NCI-H774 (cell line): Measurements from ENCODE around the gene TTC23.
A peak's percentile ranks its signal among the peaks of the same experiment; 100 is the strongest.

Source experiments
- DNase-seq: peaks from one replicate; lab custom pipeline; 2025; lab: John Stamatoyannopoulos, UW

The TTC23 gene

DNA sequence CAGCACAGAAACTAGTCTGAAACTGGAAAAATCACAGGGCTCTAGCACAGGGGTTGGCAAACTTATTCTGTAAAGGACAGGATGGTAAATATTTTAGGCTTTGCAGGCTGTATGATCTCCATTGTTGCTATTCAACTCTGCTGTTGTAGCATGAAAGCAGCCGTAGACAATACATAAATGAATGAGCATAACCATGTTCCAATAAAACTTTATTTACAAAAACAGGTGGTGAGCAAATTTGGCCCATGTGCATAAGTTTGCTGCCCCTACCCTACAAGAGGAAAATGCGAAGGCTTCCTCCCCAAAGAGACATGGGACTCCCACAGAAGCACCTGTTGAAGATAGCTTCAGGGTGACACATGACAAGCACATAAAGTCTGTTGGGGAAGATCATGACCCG is 85.3 kb downstream of the TTC23 start:
- DNase-seq = no peak

GRCh38 chr15:99163271-99164062 is 85.9 kb downstream of the TTC23 start:
- DNase-seq = no peak

- DNase-seq = no peak
These were observed 90.6 kb downstream of the TTC23 start for GRCh38 chr15:99158626-99159412.

DNA sequence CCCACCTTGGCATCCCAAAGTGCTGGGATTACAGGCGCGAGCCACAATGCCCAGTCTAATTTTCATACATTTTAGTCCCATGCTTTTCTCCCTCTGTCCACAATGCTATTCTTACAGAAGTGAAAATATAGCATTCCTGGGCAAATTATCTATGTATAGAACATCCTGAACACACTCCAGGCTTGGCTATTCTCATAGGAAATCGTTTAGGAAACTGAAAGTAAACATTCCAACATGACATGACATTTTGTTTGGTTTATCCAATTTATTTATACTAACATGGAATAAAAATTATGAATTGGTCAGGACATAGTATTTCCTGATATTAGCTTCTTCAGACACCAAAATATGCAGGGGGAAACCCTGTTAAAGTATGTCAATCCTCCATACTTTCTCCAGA is 91.9 kb downstream of the TTC23 start:
- no peak for DNase-seq

- no peak for DNase-seq
These were observed 93.4 kb downstream of the TTC23 start for GRCh38 chr15:99155961-99156443.

DNA sequence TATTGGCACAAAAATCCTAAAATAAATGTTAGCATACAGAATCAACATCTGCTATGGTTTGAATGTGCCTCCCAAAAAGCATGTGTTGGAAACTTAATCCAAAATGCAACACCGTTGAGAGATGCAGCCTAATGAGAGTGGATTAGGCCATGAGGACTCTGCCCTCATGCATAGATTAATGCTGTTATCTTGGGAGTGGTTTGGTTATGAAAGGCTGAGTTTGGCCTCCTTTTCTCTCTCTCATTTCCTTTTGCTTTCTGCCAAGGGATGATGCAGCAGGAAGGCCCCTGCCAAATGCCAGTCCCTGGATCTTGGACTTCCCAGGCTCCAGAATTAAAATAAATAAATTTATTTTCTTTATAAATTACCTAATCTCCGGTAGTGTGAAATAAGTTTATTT is 95.1 kb downstream of the TTC23 start:
- no peak for DNase-seq

- no peak for DNase-seq
These were observed 96.3 kb downstream of the TTC23 start for GRCh38 chr15:99153026-99153535.

DNA sequence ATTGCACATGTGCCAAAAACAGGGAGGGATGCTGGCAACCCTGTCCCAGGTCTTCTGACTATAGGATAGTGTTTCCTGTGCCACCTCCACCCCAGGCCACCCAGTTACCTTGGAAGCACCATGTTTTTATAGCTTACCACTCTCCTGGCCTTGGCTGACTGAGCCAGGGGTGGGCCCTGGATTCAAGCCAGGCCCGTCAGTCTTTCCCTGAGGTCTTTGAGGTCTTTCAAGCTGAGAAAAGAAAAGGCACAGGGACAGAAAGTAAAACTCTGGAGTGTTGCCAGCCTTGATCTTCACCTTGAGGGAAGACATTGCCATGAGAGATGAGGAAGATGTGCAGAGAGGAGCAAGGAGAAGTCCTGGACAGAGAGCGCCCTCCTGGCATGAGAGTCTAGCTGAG is 98.2 kb downstream of the TTC23 start:
- DNase-seq = no peak

- DNase-seq = no peak
These were observed 100.0 kb downstream of the TTC23 start for GRCh38 chr15:99149366-99149765.

- no peak for DNase-seq
These were observed 100.5 kb downstream of the TTC23 start for GRCh38 chr15:99148851-99149276.

GRCh38 chr15:99146661-99147060 is 102.7 kb downstream of the TTC23 start:
- DNase-seq = no peak

DNA sequence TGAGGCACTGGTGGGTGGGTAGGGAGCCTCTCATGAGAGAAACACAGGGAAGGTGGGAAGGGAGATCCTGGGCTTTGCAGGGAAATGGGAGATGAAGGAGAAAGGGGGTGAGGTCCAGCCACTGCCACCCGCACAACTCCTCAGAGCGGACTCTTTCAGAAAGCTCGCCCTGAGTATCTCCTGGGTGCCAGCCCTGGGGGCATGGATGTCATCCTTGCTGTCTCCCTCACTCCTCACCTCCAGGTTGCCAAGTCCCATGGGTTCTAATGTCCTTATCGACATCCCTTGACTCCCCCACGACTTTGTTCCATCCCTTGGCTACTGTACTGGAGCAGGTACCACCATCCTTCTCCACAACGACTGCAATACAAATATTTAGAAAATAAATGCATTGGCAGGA is 103.6 kb downstream of the TTC23 start:
- no peak for DNase-seq

DNA sequence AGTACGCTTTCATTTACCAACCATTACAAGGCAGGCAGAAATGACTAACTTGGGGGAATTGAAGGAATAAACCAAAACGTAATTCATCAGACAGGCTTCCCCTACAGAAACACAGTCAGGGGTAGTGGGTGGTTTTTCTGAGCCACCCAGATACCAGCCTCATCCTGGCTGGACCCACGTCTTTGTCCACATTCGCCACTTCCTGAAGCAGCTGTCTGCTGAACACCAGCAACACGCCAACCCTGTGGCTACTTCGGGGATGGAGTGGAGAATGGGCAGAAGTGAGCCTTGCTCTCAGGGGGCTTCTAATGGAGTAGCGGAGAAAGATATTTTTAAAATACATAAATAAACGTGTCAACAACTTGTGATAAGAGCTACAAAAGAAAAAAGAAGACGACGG is 104.4 kb downstream of the TTC23 start:
- DNase-seq = no peak

DNA sequence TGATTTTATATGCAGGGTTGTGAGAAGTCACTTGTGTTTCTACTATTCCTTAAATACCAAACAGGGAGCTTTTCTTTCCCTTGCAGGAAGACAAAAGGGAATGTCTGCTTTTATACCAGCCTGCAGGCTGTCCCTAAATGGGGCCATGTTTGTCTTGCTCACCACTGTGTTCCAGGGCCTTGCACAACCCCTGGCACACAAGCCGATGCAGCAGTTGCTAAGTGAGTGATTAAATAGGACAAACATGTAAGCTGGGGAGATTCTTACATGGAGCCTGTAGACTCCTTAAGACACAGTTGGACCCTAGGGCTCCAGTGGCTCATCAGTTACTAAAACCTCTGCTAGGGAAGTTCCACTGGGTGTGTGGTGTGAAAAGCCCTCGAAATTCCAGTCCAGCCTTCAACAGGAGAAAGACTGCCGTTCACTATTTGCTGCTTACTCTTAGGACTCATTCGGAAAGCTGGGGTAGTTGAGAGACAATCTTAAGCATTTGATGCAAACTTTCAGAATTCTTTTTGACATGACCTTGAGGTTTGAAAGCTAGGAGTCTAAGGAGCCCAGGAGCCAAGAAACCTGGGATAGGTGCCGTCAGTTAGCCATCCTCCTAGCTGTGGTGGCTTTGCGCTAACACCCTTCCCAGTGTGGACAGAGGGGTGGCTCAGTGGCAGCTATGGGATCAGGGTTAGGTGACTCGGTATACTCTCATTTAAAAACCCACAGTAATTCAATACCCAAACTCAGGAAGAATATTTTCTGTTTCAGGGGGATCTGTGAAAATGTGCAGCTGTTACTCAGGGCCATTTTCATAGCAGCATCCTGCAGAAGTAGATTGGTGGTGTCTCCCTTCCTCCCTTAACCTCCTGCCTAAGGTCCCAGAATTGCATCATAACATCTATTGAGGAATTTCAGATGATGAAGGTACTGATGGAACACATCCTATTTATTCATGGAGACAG is 105.4 kb downstream of the TTC23 start:
- DNase-seq = no peak

- peak; percentile 18 for DNase-seq
These were observed 106.1 kb downstream of the TTC23 start for GRCh38 chr15:99143242-99143641.

DNA sequence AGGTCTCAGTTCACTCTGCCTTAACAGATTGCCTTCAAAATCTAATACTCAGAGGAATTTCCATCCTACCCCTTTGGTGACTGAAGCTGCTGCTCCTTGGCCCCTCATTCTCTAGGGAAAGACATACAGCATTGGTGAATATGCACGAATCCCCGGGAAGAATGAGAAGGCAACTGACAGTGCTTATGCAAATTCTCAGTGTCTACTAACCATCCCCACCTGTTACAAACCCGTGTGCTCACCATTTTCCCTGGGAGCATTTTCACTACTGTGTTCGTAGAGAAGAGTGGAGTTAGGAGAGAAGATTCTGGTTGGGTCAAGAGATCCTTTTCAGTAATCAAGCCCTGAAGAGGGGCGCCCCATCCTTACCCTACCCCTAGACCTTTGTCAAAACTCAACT is 106.8 kb downstream of the TTC23 start:
- no peak for DNase-seq

DNA sequence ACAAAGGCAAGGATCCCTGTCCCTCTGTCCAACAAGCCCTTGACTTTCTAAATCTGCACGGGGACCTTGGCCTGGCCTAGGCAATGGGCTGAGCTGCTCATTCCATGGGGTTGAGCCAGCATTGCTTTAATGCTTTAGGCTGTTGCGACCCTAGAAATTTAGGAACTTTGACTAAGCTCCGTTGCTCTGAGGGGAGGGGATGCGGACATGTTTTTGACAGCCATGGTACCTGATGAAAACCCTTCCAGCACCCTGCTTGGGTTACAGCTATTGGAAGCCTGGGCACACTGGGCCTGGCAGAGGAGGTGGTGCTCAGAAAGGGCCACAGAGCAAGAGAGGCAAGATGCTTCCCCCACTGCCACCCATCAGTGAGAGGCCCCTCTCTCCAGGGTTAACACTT is 107.4 kb downstream of the TTC23 start:
- DNase-seq = no peak

DNA sequence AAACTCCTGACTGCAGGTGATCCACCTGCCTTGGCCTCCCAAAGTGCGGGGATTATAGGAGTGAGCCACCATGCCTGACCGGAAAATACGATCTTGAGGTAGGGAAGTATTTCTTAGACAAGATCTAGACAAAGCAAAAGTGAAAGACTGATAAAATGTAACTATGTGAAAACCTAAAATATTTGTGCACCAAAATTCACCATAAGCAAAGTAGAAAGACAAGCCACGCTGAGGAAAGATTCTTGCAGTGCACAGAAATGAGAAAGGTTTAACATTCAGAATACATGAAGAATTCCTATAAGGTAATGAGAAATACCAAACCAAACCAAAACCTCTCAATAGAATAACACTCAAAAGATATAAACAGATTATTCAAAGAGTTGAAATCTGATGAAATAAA is 108.8 kb downstream of the TTC23 start:
- no peak for DNase-seq

DNA sequence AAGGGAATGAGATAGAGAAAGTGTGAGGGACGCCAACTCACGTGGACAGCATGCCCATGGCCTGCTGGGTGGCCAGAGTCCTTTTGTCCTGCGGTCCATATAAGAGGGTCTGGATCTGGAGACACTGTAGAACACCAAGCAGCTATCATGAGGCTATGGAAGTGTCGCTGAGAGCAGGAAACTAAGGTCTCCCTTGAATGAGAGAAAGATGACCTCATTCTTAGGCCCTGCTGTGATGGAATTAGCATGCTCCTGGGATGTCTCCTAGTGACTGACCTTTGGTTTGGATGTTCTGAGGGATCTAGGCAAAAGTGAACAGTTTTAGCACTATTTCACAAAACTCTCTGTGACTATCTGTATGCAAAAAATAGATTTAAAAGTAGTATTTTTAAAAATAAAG is 110.1 kb downstream of the TTC23 start:
- DNase-seq = no peak

- DNase-seq = no peak
These were observed 110.8 kb downstream of the TTC23 start for GRCh38 chr15:99138491-99138982.

DNA sequence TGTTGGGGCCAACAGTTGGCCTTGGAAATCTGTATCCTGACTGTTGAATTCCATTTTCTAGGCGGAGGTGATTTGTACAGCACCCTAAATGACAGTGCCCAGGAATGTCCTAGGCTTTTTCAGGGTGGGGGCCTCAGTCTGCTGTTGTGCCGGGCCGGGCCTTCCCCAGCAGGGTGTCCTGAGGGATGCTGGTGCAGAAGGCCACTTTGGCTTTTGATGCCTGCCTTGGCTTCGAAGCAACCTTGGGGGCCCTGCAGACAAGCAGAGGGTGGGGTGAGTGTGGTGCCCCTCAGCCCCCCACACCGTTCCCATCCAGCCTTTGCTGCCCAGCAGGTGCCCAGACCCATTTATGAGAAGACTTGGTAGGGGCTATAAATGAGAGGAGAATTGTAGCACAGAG is 111.5 kb downstream of the TTC23 start:
- no peak for DNase-seq

- DNase-seq = peak; percentile 67
These were observed 112.3 kb downstream of the TTC23 start for GRCh38 chr15:99137111-99137546.
